Colon (tissue), 2 donors: ENCODE data around the gene CST4.
"Not testable (repeated sequence)": the region's sequence is repeated elsewhere in the genome, so short reads cannot be mapped to it uniquely, and the experiment has no call there.

Experiments
- FAIRE-seq: peaks from 2 replicates; lab custom pipeline; 2012; peaks lifted over from hg19 to GRCh38; lab: Jason Lieb, UNC
- donor health status: control.
- donor health status: control.

The CST4 gene

DNA sequence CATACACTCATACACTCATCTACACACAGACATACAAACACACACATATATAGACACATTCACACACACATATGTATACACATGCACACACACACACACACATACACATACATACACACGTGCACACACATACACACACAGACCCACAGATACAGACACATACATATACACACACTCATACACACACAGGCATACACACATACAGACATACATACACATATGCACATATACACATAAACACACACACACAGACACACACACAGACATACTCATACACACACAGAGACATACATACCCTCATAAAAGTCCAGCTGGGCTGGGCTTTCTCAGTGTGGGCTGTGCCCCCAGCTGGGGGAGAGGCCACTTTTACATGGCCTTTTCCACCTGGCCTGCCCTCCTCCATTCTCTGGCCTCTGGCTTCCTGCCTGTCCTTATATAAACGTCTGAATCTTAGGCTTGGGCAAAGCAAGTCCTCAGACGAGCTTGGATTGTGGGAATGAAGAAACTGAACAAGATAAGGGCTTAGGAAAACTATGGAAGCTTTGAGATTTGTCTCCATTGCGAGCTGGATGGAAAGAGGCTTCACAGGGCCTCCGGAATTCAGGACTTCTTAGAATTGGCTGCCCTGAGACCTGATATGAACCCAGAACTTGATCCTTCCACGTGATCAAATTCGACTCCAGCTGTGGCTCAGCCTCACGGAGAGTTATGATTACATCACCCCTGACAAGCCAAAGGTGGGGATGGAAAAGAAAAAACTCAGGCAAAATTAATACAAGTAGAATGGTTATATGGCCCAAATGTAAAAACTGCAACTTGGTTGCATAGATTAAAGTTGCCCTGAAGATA is 28.6 kb downstream of the CST4 start:
- no peak for FAIRE-seq

DNA sequence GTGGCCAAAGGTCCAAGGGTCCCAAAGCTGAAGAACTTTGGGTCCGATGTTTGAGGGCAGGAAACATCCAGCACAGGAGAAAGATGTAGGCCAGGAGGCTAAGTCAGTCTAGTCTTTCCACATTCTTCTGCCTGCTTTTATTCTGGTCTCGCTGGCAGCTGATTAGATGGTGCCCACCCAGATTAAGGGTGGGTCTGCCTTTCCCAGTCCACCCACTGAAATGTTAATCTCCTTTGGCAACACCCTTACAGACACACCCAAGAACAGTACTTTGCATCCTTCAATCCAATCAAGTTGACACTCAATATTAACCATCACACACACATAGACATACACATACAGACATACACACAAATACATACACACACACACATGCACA is 29.2 kb downstream of the CST4 start:
- FAIRE-seq = not testable (repeated sequence)

DNA sequence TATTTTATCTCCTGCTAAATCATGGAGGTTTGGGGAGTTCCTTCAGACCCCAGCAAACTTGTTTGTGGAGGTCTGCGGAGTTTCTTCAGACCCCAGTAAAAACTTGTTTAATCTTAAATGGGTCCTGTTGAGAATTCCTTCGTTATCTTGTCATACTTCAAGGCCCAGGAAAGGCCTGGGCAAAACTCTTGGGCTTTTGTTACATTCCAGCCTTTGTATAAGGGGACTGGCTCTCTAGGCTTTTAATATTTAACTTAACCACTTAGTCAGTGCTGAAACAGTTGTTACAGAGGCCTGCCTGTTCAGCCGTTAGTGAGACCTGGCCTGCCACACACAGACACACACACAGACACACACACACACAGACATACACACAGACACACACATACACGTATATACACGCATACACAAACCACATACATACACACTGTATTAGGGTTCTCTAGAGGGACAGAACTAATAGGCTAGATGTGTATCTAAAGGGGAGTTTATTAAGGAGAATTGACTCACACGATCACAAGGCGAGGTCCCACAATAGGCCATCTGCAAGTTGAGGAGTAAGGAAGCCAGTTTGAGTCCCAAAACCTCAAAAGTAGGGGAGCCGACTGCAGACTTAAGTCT is 29.7 kb downstream of the CST4 start:
- FAIRE-seq = no peak

DNA sequence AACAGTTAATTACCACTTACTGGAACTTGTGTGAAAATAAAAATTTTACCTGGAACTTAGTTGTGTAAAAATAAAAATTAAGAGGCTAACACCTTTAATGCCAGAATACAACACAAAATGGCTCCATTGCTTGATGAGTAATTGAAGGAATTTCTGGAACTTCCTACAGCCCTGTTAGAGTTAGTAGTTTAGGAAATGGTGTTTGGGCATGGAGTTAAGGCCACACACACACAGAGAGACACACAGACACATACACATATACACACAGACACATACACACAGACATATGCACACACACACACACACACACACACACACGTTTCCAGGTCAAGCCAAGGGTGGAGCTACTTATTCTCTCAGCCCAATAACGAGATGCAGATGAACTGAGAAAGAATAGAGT is 30.5 kb downstream of the CST4 start:
- FAIRE-seq = no peak

DNA sequence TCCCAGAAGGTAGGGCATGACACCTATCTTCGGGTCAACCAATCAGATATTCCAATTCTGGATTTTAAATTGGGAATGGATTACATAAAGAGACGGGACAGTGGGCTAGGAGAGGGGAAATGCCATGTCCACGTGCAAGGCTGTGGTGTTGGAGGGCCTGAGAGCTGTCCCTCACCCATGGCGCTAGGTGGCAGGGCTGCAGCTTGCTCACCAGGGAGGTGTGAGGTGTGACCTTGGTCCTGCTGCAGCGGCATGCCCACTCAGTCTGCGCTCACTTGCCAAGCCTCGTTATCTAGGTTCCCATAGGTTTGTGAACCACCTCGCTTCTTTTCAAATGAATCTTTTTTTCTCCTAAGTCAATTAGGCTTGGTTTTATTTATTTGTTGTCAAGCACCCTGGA is 31.6 kb downstream of the CST4 start:
- no peak for FAIRE-seq

DNA sequence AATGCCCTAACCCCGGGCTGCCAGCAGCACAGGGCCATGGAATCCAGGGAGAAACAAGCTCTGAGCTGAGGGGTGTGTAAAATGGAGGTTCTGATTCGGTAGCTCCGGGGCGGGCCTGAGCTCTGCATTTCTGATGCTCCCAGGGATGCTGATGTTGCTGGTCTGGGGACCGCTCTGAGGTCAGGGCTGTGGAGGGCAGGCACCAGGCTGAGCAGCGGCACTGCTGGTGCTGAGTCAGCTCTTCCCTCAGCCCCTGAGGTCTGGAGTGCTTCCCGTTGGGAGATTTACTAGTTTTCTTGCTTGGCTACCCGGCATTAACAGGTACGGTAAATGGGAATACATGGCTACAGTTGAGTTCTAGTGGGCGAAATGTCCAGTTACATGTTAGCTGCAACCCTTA is 32.5 kb downstream of the CST4 start:
- FAIRE-seq = no peak

DNA sequence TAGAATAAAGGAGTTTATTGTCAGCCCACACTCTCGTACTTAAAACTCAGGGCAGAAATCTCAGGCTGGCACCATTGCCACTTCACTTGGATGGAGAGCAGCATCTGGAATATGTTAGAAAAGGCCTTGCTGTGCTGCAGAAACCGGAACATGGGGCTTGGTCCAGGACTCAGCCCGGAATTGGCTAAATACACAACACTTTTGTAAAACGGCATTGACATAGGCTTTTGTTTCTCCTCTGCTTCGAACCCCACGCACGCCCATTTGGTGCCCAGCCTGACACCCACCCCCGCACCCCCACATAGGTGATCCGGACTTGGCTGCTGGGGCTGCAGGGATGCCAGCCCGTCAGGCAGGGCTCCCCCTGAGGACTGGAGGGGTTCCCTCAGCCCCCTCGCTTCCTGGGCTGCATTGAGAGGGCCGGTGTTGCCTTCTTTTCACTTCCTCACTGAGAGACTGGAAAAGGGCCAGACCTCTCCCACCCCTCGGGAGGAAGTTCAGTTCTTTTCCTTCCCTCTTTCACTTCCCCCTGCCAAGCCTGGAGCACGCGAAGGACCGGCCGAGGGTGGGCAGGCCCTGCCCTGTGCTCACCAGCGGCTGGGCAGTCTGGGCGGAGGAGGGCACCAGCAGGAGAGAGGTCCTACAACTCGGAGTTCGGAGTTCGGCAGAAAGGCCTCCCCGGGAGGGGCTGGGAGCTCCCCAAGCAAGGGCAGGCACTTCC is 33.2 kb downstream of the CST4 start:
- no peak for FAIRE-seq

DNA sequence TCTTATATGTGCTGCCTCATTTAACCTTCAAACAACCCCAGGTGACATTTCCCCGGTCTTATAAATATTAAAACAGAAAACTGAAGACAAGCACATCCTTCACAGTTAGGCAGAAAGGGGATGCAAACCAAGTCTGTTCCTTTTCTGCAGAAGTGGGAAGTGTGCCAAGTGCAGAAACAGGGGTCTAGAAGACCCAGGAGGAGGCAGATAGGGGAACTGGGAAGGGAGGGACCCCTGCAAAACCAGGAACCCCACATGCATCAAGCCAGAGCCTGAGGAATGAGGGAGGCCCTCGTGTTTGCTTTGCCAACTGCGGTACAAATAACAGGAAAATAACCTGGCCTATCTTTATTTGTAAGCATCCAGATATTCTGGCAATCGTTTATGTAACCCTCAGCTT is 34.1 kb downstream of the CST4 start:
- FAIRE-seq = no peak

DNA sequence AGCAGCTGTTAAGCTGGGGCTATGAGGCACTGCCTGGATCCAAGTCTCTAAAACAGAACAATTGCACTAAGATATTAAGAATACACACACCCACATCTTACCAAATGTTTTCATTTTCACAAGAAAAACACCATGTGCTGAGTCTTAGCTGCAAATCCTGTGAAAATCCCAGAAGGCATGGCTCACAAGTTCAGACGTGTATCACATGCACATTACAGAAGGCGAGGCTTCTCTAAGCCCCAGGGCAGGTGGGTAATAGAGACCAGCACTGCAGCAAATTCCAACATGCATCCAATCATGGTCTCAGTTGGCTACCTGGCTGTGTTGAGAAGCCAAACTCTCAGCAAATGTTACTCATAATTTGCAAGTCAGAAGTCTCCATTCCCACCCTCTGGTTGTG is 34.8 kb downstream of the CST4 start:
- no peak for FAIRE-seq

DNA sequence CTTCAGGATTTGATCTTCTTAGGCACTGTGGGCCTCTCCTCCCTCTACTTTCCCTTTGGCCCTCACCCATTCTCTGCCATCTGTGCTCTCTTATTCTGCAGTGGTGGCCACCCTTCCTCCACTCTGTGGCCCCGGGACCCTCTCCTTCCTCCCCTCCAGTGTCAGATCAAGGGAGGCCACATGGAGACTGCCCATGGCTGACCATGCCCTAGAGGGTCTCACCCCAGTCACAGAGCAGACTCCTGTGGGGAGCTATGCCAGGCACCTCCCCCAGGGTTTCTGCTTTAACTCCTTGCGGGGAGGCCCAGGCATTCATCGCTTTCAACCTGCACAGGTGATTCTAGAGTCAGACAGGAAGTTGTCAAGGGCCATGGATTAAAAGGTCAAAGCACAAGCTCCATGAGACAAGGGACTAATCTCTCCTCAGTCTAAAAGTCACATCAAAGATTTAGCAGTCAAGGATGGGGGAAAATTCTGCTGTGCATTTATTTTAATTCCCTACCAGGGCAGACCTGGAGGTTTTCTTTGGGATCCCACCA is 35.4 kb downstream of the CST4 start:
- FAIRE-seq = no peak

DNA sequence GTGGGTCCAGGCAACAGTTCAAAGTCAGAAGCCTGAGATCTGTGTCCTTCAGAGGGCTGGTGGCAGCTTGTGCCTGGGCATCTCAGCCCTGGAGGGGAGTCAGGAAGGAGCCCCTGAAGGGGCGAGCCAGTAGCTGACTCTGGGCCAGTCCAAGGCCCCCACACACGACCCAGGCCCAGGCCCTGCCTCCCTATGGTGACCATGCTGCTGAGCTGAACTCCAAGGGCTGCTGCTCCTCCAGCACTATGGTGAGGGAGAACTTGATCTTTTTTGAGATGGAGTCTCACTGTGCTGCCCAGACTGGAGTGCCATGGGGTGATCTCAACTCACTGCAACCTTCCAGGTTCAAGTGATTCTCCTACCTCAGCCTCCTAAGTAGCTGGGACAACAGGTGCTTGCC is 35.9 kb downstream of the CST4 start:
- no peak for FAIRE-seq

DNA sequence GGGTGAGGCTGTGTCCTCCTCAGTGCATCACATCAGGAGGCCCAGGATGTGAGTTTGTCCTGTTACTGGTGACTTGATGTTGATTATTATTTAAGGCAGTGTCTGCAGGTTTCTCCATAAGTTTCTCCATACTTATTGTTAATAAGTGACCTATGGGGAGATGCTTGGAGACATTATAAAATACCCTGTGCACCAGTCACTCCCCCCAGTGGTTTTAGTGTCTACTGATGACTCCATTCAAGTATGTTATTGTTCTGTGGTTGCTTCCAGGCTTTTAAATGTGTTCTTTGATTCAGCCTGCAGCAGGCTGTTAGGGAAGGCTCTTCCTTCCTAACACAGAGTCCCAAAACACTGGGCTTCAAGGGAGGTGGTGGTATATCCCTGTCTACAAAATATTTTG is 36.5 kb downstream of the CST4 start:
- FAIRE-seq = no peak

DNA sequence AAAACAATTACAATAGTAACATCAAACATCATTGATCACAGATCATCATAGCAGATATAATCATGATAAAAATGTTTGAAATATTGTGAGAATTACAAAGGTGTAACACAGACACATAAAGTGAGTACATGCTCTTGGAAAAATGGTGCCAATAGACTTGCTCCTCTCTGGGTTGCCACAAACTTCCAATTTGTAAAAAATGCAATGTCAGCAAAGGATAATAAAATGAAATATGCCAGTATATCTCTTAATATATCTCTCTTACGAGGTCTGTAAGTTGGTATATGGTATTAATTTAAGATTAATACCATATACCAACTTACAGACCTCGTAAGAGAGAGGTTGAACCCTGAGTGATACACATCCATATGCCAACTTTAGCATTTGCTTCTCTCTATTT is 37.7 kb downstream of the CST4 start:
- FAIRE-seq = no peak

DNA sequence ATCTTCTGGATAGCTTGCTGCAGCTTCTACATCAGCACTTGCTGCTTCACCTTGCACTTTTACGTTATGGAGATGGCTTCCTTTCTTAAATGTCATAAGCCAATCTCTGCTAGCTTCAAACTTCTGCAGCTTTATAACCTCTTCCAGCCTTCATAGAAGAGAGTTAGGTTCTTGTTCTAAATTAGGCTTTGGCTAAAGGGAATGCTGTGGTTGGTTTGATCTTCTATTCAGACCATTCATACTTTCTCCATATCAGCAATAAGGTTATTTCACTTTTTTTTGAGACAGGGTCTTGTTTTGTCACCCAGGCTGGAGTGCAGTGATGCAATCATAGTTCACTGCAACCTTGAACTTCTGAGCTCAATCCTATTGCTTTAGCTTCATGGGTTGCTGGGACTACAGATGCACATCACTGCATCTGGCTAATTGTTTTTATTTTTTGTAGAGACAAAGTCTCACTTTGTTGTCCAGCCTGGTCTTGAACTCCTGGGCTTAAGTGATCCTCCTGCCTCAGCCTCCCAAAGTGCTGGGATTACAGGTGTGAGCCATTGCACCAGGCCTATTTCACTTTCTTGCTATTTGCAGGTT is 38.9 kb downstream of the CST4 start:
- no peak for FAIRE-seq

DNA sequence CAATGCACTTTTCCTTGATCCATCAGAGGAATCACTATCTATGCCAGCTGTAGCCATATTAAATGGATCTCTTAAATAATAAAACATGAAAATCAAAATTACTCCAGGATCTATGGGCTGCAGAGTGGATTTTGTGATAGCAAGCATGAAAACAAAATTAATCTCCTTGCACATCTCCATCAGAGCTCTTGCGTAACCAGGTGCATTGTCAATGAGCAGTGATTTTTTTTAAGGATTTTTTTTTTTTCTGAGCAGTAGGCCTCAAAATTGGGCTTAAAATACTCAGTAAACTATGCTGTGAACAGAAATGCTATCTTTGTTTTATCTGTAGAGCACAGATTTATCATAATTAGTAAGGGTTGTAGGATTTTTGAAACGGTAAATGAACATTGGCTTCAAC is 39.6 kb downstream of the CST4 start:
- FAIRE-seq = no peak

DNA sequence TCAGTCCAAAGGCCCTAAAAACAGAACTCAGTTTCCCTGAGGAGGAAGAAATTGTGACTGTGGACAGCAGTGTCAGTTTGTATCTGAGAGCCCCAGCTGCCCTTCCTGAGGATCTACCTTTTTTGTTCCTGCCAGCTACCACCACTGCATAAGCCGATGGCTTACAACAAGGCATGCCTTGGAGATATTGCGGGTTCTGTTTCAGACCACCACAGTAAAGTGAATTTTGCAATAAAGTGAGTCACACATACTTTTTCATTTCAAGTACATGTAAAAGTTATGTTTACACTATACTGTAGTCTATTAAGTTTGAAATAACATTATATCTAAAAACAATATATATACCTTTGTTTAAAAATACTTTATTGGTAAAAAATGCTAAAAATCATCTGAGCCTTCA is 41.5 kb downstream of the CST4 start:
- no peak for FAIRE-seq

DNA sequence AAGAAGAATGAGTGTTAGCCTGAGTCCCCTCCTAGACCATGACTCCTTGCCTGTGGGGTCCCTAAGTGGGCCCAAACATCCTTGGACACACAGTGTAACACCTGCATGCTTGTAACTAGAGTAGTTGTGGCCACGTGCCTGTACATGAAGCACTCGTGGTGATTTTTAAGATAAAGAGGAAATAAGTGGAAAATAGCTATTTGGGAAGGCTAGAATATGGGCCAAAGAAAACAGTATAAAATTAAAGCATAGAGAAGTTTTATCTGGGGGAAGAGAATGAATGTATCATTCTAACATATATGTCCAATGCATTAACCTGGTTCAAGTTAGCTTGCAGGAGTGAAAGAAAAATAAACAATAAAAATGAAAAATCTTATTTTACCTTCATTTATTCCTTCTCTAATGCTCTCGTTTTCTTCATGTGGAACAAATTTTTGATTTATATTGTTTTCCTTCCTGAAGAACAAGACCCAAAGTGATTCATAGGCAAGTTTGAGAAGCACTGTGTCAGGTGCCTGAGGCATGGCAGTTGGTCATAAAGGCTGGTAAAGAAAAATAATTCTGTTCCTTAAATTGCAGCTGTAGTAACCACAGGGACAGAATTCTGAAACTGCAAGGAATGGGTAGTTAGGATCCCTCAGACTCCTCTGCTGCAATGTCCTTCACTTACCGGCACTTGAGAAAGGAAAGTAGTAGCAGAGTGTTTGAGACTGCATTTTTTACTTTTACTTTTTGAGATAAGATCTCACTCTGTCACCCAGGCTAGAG is 42.5 kb downstream of the CST4 start:
- no peak for FAIRE-seq

DNA sequence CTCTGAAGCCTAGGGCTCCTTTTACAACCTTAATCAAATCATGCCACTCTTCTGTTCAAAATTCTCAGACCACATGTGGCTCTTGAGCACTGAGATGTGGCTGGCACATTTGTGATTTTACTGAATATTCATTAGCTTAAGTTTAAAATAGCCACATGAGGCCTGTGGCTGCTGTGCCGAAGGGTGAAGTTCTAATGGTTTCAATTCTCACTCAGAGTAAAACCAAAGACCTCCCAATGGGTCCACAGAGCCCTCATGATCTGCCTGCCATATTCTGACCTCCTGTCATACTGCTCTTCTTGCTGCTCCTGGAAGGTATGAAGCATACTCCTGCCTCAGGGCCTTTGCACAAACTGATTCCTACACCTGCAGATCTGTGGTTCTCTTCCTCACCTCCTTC is 43.3 kb downstream of the CST4 start:
- FAIRE-seq = no peak

DNA sequence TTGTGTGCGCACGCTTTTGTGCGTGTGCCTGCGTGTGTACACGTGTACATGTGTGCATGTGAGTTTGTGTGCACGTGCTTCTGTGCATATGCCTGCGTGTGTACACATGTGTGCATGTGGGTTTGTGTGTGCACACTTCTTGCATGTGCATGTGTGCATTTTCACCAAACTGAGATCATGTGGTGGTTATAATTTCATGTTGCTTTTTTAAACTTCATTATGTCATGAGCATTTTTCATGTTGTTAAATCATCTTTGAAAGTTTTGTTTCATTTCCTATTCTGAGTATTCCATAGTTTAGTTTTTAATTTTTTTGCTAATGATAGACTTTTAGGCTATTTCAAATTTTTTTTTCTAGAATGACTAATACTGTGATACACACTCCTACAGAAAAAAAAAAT is 44.7 kb downstream of the CST4 start:
- no peak for FAIRE-seq

DNA sequence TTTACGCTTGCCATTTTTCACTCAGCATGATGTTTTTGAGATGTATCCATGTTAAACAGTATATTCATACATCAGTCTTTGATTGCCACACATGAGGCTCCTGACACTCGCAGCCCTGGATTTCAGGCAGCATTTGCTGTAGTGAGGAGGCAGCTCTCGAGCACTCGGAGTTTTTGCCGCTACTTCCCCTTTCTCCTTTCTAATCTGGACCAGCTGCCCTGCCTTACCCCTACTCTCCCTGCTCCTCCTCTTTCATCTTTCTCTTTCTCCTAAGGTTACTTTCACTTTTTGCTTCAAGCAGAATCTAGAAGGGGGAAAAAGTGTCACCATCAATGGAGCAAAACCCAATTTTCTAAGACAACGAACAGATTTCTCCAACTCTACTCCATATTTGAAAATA is 45.2 kb downstream of the CST4 start:
- no peak for FAIRE-seq

DNA sequence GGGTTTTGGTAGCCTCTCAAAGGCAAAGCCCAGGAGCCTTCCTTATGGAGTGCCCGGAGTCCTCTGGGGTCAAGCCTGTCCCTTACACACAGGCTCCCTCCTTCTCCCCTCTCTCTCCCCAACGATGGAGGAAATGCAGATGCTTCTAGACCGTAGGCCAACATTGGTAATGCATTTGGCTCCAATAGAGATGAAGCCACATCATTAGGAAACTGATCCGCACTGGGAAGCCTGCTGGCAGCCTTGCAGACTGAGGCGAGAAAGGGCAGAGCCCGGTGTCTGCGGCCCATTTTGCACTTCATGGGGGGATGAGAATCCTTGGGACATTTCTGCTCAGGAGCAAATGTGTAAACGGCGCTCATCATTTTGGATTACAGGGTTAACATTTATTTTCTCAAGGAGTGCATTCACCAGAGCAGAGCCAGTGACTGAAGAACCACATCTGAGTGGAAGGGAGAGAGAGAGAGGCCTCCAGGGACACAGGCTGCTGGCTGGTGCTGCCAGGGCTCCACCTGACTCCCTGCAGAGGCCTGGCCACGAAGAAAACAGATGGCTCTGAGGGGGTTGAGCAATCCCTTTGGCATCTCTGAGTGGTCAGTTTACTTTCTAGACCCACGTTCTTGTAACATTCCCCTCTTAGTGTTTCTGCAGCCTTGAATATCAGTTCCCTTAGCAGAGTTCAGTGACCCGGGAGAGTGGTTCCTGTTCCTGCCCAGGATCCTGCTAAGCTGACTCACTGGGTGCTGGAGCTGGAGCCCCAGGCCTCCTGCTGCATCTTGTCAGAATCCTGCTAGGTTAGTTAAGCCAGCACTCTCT is 46.7 kb downstream of the CST4 start:
- FAIRE-seq = no peak
